Germinal center (tissue), 1 donor: ENCODE data around the gene SYF2.
A peak's percentile ranks its signal among the peaks of the same experiment; 100 is the strongest.
"Not testable (repeated sequence)": the region's sequence is repeated elsewhere in the genome, so short reads cannot be mapped to it uniquely, and the experiment has no call there.

Source experiments
- DNase-seq: peaks from one replicate; pipeline ENCODE4 v3.0.0; 2012; ENCODE audit warnings: mixed read lengths, low spot score

The SYF2 gene

GRCh38 chr1:25246600-25247023 lies 14.3 kb upstream of the SYF2 start:
- no peak for DNase-seq

- peak; percentile 20 for DNase-seq
Observed at GRCh38 chr1:25245809-25246599, 13.7 kb upstream of the SYF2 start.

GRCh38 chr1:25245393-25245792 lies 13.1 kb upstream of the SYF2 start:
- DNase-seq, result no peak

- no peak for DNase-seq
Observed at GRCh38 chr1:25243907-25244306, 11.6 kb upstream of the SYF2 start.

GRCh38 chr1:25239681-25240541 lies 7.6 kb upstream of the SYF2 start:
- peak; percentile 89 for DNase-seq

- DNase-seq, result no peak
Observed at GRCh38 chr1:25238046-25238445, 5.7 kb upstream of the SYF2 start.

GRCh38 chr1:25236261-25236660 lies 4.0 kb upstream of the SYF2 start:
- DNase-seq, result not testable (repeated sequence)

GRCh38 chr1:25235411-25235810 lies 3.1 kb upstream of the SYF2 start:
- DNase-seq, result not testable (repeated sequence)

- DNase-seq, result peak; percentile 41
Observed at GRCh38 chr1:25232866-25233784, 823 bp upstream of the SYF2 start.

GRCh38 chr1:25223471-25223870 lies 8.8 kb downstream of the SYF2 start:
- no peak for DNase-seq

- DNase-seq, result no peak
Observed at GRCh38 chr1:25222606-25223005, 9.7 kb downstream of the SYF2 start.

- DNase-seq, result no peak
Observed at GRCh38 chr1:25220666-25221065, 11.6 kb downstream of the SYF2 start.

GRCh38 chr1:25219661-25220251 lies 12.5 kb downstream of the SYF2 start:
- no peak for DNase-seq

GRCh38 chr1:25217598-25218232 lies 14.6 kb downstream of the SYF2 start:
- no peak for DNase-seq

GRCh38 chr1:25217015-25217414 lies 15.3 kb downstream of the SYF2 start:
- no peak for DNase-seq

- DNase-seq, result peak; percentile 51
Observed at GRCh38 chr1:25216123-25216522, 16.2 kb downstream of the SYF2 start.

GRCh38 chr1:25212725-25213124 lies 19.6 kb downstream of the SYF2 start:
- DNase-seq, result no peak

- DNase-seq, result no peak
Observed at GRCh38 chr1:25210728-25211127, 21.6 kb downstream of the SYF2 start.

GRCh38 chr1:25209516-25209915 lies 22.8 kb downstream of the SYF2 start:
- no peak for DNase-seq

- no peak for DNase-seq
Observed at GRCh38 chr1:25208561-25209222, 23.6 kb downstream of the SYF2 start.

GRCh38 chr1:25208092-25208491 lies 24.2 kb downstream of the SYF2 start:
- no peak for DNase-seq
